Neural progenitor cell (in vitro differentiated cells): Measurements from ENCODE around the gene MT1H.

Experiments
- EZH2 ChIP-seq: fragments of 200-600 bp; sonication (generic); IDR thresholded peaks from 2 replicates; pipeline ENCODE4 v1.6.1; 2017; ENCODE audit warnings: antibody characterized with exemption, mild to moderate bottlenecking, moderate library complexity
- EZH2phosphoT487 ChIP-seq: fragments of 200-600 bp; sonication (generic); IDR thresholded peaks from 2 replicates; pipeline ENCODE4 v1.6.1; 2017; ENCODE audit warnings: antibody characterized with exemption
- TF ChIP-seq, protein P1 (sequence below): fragments of 200-600 bp; sonication (generic); IDR thresholded peaks from 2 replicates; pipeline ENCODE4 v1.5.1; 2017; ENCODE audit warnings: antibody characterized with exemption, mild to moderate bottlenecking

GRCh38 chr16:56649820-56650219 lies 19.8 kb upstream of the MT1H start:
- TF ChIP-seq, protein P1, sequence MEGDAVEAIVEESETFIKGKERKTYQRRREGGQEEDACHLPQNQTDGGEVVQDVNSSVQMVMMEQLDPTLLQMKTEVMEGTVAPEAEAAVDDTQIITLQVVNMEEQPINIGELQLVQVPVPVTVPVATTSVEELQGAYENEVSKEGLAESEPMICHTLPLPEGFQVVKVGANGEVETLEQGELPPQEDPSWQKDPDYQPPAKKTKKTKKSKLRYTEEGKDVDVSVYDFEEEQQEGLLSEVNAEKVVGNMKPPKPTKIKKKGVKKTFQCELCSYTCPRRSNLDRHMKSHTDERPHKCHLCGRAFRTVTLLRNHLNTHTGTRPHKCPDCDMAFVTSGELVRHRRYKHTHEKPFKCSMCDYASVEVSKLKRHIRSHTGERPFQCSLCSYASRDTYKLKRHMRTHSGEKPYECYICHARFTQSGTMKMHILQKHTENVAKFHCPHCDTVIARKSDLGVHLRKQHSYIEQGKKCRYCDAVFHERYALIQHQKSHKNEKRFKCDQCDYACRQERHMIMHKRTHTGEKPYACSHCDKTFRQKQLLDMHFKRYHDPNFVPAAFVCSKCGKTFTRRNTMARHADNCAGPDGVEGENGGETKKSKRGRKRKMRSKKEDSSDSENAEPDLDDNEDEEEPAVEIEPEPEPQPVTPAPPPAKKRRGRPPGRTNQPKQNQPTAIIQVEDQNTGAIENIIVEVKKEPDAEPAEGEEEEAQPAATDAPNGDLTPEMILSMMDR = no peak
- TF ChIP-seq EZH2 = no peak
- no peak for TF ChIP-seq EZH2phosphoT487
